NCI-H69 (cell line): Measurements from ENCODE around the gene PCSK6.

Experiments
- DNase-seq: peaks from one replicate; lab custom pipeline; 2025; lab: John Stamatoyannopoulos, UW

The PCSK6 gene

GRCh38 chr15:101399431-101399830, 90.1 kb downstream of the PCSK6 start:
- no peak for DNase-seq

GRCh38 chr15:101398247-101398646, 91.3 kb downstream of the PCSK6 start:
- DNase-seq: no peak

GRCh38 chr15:101397521-101398003, 91.9 kb downstream of the PCSK6 start:
- DNase-seq: no peak

- DNase-seq: no peak
Observed at GRCh38 chr15:101396484-101397261, 92.8 kb downstream of the PCSK6 start.

- peak; percentile 23 for DNase-seq
Observed at GRCh38 chr15:101394654-101395053, 94.9 kb downstream of the PCSK6 start.

GRCh38 chr15:101394056-101394630, 95.4 kb downstream of the PCSK6 start:
- DNase-seq: no peak

GRCh38 chr15:101393172-101393571, 96.3 kb downstream of the PCSK6 start:
- DNase-seq: no peak

GRCh38 chr15:101391981-101392640, 97.4 kb downstream of the PCSK6 start:
- no peak for DNase-seq

- DNase-seq: no peak
Observed at GRCh38 chr15:101391431-101391830, 98.1 kb downstream of the PCSK6 start.

- DNase-seq: no peak
Observed at GRCh38 chr15:101390462-101390861, 99.0 kb downstream of the PCSK6 start.

- no peak for DNase-seq
Observed at GRCh38 chr15:101390060-101390459, 99.4 kb downstream of the PCSK6 start.

GRCh38 chr15:101389362-101389761, 100.1 kb downstream of the PCSK6 start:
- no peak for DNase-seq

GRCh38 chr15:101388046-101388445, 101.5 kb downstream of the PCSK6 start:
- no peak for DNase-seq

GRCh38 chr15:101387574-101387973, 101.9 kb downstream of the PCSK6 start:
- no peak for DNase-seq

- DNase-seq: no peak
Observed at GRCh38 chr15:101386967-101387366, 102.5 kb downstream of the PCSK6 start.

- no peak for DNase-seq
Observed at GRCh38 chr15:101386006-101386405, 103.5 kb downstream of the PCSK6 start.

GRCh38 chr15:101384276-101384675, 105.2 kb downstream of the PCSK6 start:
- DNase-seq: no peak

GRCh38 chr15:101382544-101382943, 107.0 kb downstream of the PCSK6 start:
- DNase-seq: no peak

- DNase-seq: no peak
Observed at GRCh38 chr15:101381671-101382212, 107.8 kb downstream of the PCSK6 start.

- no peak for DNase-seq
Observed at GRCh38 chr15:101380146-101380545, 109.4 kb downstream of the PCSK6 start.

- no peak for DNase-seq
Observed at GRCh38 chr15:101379647-101380046, 109.9 kb downstream of the PCSK6 start.

GRCh38 chr15:101378879-101379278, 110.6 kb downstream of the PCSK6 start:
- DNase-seq: no peak
